NOMO-1 (cell line): ENCODE data around the gene SERPINB2.

Experiments used
- DNase-seq, 2 experiments: peaks; one replicate each; lab custom pipeline; 2025; ENCODE audit not compliant: unreplicated experiment in 2 of 2; lab: John Stamatoyannopoulos, UW

Gene SERPINB2

DNA sequence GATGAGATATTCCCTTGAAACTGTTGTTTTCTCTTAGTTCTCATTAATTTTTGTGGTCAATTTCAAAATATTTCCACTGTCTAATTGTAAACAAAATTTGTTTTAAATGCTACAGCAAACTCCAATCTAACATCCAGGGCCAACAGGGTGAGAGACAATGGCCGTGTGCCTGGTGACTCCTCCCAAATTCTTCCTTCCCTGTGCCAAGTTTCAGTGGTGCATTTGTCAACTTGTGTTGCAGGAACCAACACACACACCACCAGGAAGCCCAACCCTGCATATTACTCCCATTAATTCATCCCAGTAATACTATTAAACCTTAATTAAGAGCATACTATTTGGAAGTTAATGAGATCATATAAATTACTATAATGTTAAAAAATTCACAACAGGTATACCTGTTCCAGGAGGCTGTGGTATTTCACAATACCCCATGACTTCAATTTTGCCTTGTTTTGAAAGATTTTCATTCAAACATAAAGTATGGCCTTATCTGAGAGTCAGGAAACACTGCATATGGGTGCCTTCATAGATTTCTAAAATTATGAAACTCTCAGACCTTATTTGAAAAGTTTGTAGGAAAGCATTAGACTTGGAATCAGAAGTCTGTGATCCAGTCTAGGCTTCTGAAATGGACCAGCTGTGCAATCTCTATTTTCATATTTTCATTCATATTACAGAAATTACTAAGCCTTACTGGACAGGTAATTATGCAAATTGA, 1.1 kb downstream of the SERPINB2 start:
- DNase-seq, result no peak

GRCh38 chr18:63889626-63890025, 2.1 kb downstream of the SERPINB2 start:
- peak; percentile 47 to 98 for DNase-seq

DNA sequence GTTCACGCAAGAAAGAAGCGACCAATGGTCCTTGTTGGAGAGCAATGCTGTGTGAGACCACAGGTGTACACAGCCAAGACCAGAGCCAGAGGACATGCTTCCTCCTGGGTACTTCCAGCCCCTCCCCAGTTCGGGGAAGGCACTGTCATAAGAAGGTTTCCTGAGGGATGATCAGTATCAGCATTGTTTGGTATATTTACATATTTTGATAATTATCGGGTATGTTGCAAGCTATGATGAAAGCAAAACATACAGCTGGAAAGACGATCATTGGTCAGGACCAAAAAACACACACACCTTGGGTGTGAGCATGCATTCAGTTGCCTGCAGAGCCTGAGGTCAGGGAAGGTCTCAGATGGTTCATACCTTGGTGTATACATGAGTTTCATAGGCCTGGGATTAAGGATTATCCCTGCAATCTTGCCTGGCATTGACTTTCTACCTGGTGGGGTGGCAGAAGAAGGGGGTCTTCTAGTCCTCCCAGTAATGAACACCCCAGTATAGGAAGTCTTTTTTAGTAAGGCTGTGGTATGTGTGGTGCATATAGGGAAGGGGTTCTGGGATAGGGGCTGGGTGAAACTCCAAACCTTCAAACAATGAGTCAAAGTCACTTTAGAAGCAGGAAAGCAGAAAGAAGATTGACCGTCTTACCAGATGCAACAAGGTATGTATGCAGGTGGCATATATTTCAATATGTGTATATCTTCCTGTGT, 2.9 kb downstream of the SERPINB2 start:
- peak in 1 of 2 experiments; percentile 28 for DNase-seq

GRCh38 chr18:63890950-63891304, 3.4 kb downstream of the SERPINB2 start:
- DNase-seq, result peak; percentile 69 to 90

DNA sequence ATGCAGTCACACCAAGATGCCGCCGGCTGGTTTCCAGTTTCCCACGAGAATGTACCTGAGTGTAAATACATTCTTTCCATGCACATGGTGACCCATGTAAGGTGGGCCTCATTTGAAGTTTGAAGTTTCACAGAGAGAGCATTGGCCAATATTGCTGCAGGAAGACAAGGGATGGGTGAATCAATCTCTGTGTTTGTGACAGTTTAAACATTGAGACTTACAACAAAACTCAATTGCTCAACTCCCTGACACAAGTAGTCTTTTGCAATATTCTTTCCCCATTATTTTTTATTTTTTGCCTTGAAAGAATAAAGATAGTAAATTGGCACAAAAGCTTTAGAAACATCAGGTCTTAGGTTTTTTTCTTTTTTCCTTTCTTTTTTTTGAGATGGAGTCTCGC, 5.1 kb downstream of the SERPINB2 start:
- DNase-seq, result peak; percentile 83 to 96

GRCh38 chr18:63894106-63894772, 6.7 kb downstream of the SERPINB2 start:
- DNase-seq, result peak in 1 of 2 experiments; percentile 24

GRCh38 chr18:63895190-63895589, 7.7 kb downstream of the SERPINB2 start:
- peak; percentile 52 to 60 for DNase-seq

- DNase-seq, result no peak
Measured at GRCh38 chr18:63897072-63897471, 9.6 kb downstream of the SERPINB2 start.

DNA sequence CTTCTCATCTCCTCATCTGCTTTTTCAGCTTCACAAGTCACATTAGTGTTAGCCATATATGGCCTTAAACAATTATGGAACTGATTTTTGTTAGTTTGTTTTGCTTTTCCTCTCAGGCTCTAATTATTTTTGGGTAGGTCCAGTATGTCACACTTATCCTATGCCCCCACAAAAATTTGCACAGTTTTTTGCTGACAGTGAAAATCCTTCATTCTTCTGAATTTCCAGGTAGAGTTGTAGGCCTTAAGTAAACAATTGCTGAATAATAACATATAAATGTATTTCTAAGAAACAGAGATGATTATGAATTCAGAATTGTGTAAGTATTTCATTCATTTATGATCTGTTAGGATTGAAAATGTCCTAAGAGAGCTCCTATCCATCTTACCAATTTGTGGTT, 11.7 kb downstream of the SERPINB2 start:
- DNase-seq, result no peak

DNA sequence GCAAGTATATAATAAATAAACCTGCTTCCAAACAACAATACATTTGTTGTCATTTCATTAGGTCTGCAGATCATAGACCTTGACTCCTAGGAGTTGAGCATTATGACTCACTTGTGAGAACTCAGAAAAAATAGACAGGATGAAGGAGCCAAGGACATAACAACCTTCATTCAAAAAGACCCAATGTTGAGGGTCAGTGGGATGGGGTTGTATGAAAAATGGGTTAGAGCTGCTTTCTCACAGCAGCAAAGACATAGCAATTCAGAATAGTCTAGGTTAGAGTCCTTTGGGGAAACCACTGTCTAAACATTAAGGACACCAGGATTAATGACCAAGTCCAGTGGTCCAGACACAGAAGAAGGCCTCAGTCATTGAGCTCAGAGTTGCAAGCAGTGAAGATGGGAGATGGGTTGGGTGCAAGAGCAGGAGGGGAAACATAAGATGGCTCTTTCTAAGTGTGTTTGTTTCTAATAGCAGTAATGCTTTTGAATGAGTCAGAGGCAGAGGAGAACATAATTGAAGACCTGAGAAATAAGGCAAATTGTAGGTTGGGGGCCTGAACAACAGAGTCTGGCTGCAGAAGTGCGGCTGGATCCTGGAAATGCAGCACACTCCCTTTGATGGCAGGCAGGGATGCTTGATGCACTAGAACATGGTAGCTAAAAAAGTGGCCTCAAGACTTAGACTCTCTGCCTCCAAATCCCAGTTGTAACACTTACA, 16.5 kb downstream of the SERPINB2 start:
- DNase-seq, result peak; percentile 43 to 56

GRCh38 chr18:63904694-63905093, 17.2 kb downstream of the SERPINB2 start:
- DNase-seq, result no peak

DNA sequence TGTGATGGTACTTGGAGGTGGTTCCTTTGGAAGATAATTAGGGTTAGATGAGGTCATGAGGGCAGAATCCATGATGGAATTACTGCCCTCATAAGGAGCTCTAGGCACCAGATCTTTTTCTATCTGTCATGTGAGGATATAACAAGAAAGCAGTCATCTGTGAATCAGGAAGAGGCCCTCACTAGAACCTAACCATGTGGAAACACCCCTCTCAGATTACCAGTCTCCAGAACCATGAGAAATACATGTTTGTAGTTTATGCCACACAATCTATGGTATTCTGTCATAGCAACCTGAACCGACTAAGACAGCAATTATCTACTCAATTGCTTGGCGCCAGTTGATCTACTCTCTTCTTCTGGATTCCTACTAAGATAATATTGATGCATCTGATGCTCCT, 17.9 kb downstream of the SERPINB2 start:
- DNase-seq, result peak in 1 of 2 experiments; percentile 59

DNA sequence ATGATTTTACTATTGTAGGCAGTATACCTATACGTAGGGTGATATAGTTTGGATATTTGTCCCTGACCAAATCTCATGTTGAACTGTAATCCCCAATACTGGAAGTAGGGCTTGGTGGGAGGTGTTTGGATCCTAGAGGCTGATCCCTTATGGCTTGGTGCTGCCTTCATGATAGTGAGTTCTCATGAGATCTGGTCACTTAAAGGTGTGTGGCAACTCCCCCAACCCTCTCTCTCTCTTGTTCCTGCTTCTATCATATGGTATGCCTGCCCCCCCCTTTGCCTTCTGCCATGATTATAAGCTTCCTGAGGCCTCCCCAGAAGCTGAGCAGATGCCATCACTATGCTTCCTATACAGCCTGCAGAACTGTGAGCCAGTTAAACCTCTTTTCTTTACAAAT, 18.6 kb downstream of the SERPINB2 start:
- no peak for DNase-seq

- DNase-seq, result peak; percentile 85
Measured at GRCh38 chr18:63907664-63908063, 20.2 kb downstream of the SERPINB2 start, which contains the start of gene SERPINB10. SERPINB10 (plus strand) TSS chr18:63907958; CDS start chr18:63915511, 7,553 bp downstream.

GRCh38 chr18:63908858-63909257, 21.4 kb downstream of the SERPINB2 start:
- DNase-seq, result peak in 1 of 2 experiments; percentile 29

- DNase-seq, result no peak
Measured at GRCh38 chr18:63909870-63910269, 22.4 kb downstream of the SERPINB2 start.

- peak in 1 of 2 experiments; percentile 39 for DNase-seq
Measured at GRCh38 chr18:63917817-63918216, 30.3 kb downstream of the SERPINB2 start.

DNA sequence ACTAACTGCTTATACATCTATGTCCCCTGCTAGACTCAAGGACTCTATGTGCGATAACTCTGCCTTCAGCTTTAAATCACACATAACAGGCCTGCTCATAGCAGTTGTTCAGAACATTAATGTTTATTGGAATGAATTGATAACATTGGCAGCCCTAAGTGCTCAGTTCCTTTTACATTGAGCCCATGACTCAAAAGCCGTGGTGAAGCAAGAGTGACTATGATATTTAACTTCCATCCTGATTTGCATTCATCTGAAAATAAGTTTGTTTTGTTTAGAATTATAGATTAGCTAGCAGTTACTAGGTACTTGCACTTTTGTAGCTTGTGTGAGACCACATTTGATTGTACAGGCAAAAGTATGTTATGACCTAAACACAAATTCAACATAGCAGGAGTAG, 34.5 kb downstream of the SERPINB2 start:
- no peak for DNase-seq

- no peak for DNase-seq
Measured at GRCh38 chr18:63924551-63924950, 37.0 kb downstream of the SERPINB2 start.

GRCh38 chr18:63928331-63928730, 40.8 kb downstream of the SERPINB2 start:
- DNase-seq, result peak; percentile 69 to 94

DNA sequence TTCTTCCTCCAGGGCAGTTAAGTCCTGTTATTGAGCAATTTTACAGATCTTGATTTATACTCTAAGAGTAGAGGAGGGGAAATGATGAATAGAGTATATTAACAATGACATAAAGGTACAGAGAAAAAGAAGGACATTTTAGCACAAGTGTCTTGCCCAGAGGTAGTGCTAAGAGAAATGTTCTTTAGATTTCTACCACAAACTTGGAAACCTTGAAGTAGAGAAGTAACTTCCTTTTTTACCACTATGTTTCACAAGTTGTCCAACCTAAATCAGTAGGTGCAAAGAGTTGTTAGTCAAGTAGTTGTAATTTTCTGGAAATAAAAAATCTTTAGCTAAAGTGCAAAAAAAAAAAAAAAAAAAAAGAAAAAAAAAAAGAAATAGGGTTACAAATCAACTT, 41.9 kb downstream of the SERPINB2 start:
- DNase-seq, result peak in 1 of 2 experiments; percentile 70
